GM18873 (cell line): ENCODE results near the gene SORCS2.

Source experiments
- ATAC-seq: cut with Tn5 transposase; IDR thresholded peaks from one replicate; pipeline ENCODE4 v1.9.1; 2021; ENCODE audit warnings: mild to moderate bottlenecking, moderate library complexity, moderate number of reproducible peaks; ENCODE audit not compliant: unreplicated experiment, low FRiP score

SORCS2 gene

DNA sequence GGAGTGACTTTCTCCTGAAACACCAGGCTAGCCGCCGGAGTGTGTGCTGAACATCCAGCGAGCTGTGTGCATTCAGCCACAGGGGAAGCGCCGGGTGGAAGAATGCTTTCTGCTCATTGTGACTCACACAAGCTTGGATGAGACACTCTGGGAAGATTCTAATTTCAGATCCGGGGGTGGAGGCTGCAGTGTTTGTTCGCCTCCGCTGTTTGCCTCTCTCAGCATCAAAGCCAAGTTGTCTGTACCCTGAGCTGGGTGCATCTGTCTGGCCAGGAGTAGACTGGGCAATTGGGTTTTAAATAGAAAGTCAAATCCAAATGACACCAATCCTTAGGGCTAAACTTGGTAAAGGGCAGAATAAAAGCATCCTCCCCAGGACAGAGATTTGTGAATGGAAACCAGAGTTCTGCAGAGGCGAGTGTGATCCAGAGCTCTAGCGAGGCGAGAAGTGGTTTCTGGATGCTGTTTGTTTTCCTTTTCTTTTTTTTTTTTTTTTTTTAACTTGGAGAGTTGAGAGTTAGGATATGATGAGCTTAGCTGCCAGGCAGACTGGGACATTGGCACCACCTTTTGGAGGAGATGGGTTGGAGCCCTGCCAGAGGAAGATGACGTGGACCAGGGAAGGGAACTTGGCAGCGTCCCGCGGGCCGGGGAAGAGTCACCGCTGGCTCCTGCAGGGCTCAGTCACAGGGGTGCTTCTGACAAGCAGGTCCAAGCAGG, 438.4 kb downstream of the SORCS2 start:
- ATAC-seq = no peak

DNA sequence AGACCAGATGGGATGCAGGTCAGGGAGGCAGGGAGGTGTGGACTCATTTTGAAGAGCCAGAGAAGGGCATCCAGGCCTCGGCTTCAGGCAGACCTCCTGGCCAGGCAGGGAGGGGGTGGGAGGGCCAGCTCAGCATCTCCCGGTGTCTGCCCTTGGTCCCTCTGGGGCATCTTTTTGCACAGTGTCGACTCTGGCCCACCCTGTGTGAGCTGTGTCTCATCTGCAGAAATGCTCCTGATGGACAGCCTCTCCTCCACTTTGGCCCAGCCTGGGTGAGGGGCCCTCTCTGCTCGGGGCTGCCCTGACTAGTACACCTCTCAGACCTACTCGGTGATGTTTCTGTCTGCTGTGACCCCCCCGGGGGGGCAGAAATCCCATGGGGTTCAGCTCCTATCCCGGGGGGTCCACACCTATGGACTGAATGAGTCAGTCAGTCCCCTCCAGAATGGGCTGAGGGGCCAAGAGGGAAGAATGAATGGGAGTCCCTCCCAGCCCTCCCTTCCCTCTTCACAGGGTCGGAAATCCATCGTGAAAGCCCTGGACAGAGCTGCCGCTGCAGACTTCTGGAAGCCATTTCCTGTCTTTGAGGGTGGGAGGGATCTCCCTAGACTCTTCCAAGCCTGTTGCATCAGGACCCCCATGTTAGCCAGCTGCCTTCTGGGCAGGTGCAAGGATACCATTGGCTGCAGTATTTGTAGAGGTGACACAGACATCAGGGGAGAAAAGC, 439.1 kb downstream of the SORCS2 start:
- no peak for ATAC-seq

GRCh38 chr4:7632341-7632740, 440.0 kb downstream of the SORCS2 start:
- ATAC-seq = no peak

DNA sequence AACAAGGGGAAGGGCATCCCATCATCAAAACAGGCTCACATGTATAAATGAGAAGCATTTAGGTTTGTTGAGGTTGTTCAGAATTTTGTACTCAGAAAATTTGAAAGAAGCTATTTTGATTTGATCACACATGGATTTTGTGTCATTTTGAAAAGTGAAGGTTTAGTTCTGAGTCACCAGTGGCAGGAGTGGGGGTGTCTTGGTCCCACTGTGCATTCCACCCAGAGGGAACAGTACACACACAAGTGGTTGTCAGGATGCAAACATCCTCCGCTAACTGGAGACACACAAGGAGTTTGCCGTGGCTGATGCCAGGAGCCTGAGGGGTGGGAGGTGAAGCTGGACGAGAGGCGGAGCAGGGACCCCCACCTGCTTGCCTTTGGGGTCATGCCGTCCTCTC, 440.6 kb downstream of the SORCS2 start:
- no peak for ATAC-seq

- ATAC-seq = no peak
These were observed 442.4 kb downstream of the SORCS2 start for GRCh38 chr4:7634661-7635251.

DNA sequence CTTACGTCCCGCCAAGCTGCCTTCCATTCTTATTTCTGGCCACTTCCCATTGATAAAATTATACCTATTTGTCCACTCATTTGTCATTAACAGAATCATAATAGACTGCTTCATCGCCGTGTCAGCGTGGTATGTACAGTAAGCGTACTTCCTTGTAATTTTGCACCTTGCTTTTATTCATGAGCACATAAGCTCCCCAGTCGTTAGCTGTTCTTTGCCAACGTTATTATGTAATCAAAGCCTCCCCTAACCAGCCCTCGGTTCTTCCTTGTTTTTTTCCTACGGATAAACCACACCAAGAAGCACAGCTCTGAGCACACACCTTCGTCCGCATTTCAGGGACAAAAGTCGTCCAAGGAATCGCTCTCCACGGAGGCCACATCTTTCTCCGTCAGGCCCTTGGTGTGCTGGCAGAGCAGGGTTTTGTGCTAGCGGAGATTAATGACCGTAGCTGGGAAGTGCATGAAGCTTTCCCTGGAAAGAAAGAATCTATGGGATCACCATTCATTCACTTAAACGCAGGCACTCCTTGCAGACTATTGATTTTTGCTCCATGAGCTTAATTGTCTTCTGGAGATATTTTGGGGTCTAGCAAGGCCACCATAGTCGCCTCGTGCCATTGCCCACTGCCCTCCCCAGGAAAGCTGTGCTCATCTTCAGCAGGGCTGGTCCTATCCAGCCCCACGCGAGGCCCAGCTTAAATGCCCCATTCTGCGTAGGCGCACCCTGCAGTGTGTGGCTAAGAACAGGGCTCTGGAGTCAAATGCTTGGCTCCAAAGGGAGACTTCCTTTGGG, 443.3 kb downstream of the SORCS2 start:
- ATAC-seq = no peak

- no peak for ATAC-seq
These were observed 443.8 kb downstream of the SORCS2 start for GRCh38 chr4:7636240-7636508.

- no peak for ATAC-seq
These were observed 444.8 kb downstream of the SORCS2 start for GRCh38 chr4:7637139-7637538.

DNA sequence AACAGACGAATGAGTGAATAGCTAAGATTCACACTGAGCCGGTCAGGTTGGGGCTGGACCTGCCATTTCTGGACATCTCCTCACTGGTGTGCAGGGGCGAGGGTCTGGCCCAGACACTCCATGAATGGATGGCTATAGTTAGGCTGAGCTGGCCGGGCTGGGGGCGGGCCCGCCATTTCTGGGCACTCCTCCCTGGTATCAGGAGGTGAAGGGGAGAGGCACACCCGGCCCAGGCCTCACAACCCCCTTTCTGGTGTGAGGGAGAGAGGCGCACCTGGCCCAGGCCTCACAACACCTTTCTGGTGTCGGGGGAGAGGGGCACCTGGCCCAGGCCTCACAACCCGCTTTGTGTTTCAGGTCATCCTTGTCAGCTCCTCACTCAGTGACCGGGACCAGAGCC, 445.6 kb downstream of the SORCS2 start:
- no peak for ATAC-seq

GRCh38 chr4:7638489-7638888, 446.2 kb downstream of the SORCS2 start:
- ATAC-seq = no peak

DNA sequence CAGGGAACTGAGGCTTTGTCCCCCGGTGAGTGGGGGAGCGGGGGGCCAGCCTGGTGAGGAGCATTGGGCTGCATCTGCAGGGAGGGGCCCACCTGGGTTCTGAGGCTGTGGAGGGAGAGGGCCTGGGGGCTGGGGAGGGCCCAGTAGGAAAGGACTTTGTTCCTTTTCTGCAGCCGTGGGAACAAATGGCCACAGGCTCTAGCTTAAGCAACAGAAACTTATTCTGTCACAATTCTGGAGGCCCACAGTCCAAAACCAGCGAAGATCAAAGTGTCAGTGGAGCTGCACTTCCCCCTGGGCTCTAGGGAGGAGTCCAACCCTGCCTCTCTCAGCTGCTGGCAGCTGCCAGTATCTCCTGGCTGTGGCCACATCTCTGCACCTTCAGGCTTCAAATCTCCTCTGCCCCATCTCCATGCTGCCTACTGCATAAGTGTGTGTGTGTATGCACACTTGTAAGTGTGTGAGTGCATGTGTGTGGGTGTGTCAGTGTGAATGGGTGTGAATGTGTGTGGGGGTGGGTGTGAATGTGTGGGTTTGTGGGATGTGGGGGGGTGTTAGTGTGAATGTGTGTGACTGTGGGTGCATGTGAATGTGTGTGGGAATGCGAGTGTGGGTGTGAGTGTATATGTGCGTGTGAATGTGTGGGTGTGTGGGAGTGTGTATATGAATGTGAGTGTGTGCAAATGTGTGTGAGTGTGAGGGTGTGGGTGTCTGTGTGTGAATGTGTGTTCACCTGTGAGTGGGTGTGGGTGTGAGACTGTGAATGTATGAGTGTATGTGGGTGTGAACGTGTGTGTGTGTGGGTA, 446.8 kb downstream of the SORCS2 start:
- ATAC-seq = no peak

- no peak for ATAC-seq
These were observed 447.8 kb downstream of the SORCS2 start for GRCh38 chr4:7640136-7640535.

- ATAC-seq = no peak
These were observed 449.4 kb downstream of the SORCS2 start for GRCh38 chr4:7641712-7642111.

- ATAC-seq = no peak
These were observed 450.6 kb downstream of the SORCS2 start for GRCh38 chr4:7642741-7643458.

- ATAC-seq = no peak
These were observed 452.8 kb downstream of the SORCS2 start for GRCh38 chr4:7645158-7645557.

- ATAC-seq = no peak
These were observed 453.6 kb downstream of the SORCS2 start for GRCh38 chr4:7645956-7646355.

GRCh38 chr4:7646384-7647061, 454.2 kb downstream of the SORCS2 start:
- ATAC-seq = no peak

GRCh38 chr4:7647186-7647585, 454.8 kb downstream of the SORCS2 start:
- no peak for ATAC-seq
